Hindlimb muscle (tissue), 1 donor: ENCODE results near the gene GSTM1. TPM values are rescaled to one million over a fixed set of nuclear protein-coding genes. Genes with fewer than 3 reads are reported as not detected.
"Not testable (repeated sequence)": the region's sequence is repeated elsewhere in the genome, so short reads cannot be mapped to it uniquely, and the experiment has no call there.

ENCODE experiments used
- DNase-seq: peaks from one replicate; pipeline ENCODE4 v3.0.0-alpha.2; 2013
- polyA plus RNA-seq: library from polyadenylated mRNA; unstranded; fragments of 120-200 nt; gene quantifications from one replicate; pipeline ENCODE4 v1.2.1, GENCODE V29; 2013; ENCODE audit not compliant: insufficient read length

Gene GSTM1
- polyA plus RNA-seq, 1 donor, result 50.6 TPM

- not testable (repeated sequence) for DNase-seq
Observed at GRCh38 chr1:109660691-109661026, 27.0 kb upstream of the GSTM1 start.

GRCh38 chr1:109661391-109661790 is 26.2 kb upstream of the GSTM1 start:
- no peak for DNase-seq

GRCh38 chr1:109664671-109665070 is 22.9 kb upstream of the GSTM1 start:
- no peak for DNase-seq

GRCh38 chr1:109667452-109668122 is 20.0 kb upstream of the GSTM1 start, which contains the start of gene GSTM2:
TSS of gene GSTM2 (plus strand) at chr1:109668057. CDS start at chr1:109668116, 59 bp downstream.
- DNase-seq, result peak; percentile 94

GRCh38 chr1:109668123-109668775 is 19.4 kb upstream of the GSTM1 start:
- DNase-seq, result no peak

- no peak for DNase-seq
Observed at GRCh38 chr1:109669246-109669948, 18.2 kb upstream of the GSTM1 start.

- not testable (repeated sequence) for DNase-seq
Observed at GRCh38 chr1:109669949-109670302, 17.7 kb upstream of the GSTM1 start.

- no peak for DNase-seq
Observed at GRCh38 chr1:109671067-109671466, 16.6 kb upstream of the GSTM1 start.

- DNase-seq, result not testable (repeated sequence)
Observed at GRCh38 chr1:109673861-109674260, 13.8 kb upstream of the GSTM1 start.

- not testable (repeated sequence) for DNase-seq
Observed at GRCh38 chr1:109676683-109677381, 10.8 kb upstream of the GSTM1 start.

GRCh38 chr1:109677459-109677858 is 10.2 kb upstream of the GSTM1 start:
- no peak for DNase-seq

- DNase-seq, result not testable (repeated sequence)
Observed at GRCh38 chr1:109678637-109679036, 9.0 kb upstream of the GSTM1 start.

- not testable (repeated sequence) for DNase-seq
Observed at GRCh38 chr1:109684777-109685176, 2.8 kb upstream of the GSTM1 start.

- DNase-seq, result not testable (repeated sequence)
Observed at GRCh38 chr1:109685399-109685798, 2.2 kb upstream of the GSTM1 start.

- DNase-seq, result not testable (repeated sequence)
Observed at GRCh38 chr1:109685890-109686289, 1.7 kb upstream of the GSTM1 start.

- DNase-seq, result not testable (repeated sequence)
Observed at GRCh38 chr1:109687109-109687508, 508 bp upstream of the GSTM1 start.

- DNase-seq, result no peak
Observed at GRCh38 chr1:109689844-109690405, 2.3 kb downstream of the GSTM1 start.

- no peak for DNase-seq
Observed at GRCh38 chr1:109691759-109692158, 4.1 kb downstream of the GSTM1 start.

GRCh38 chr1:109694400-109694799 is 6.8 kb downstream of the GSTM1 start:
- not testable (repeated sequence) for DNase-seq

- not testable (repeated sequence) for DNase-seq
Observed at GRCh38 chr1:109695138-109695537, 7.5 kb downstream of the GSTM1 start.

- DNase-seq, result no peak
Observed at GRCh38 chr1:109697066-109697465, 9.4 kb downstream of the GSTM1 start.

GRCh38 chr1:109697861-109698260 is 10.2 kb downstream of the GSTM1 start:
- not testable (repeated sequence) for DNase-seq

GRCh38 chr1:109702940-109703339 is 15.3 kb downstream of the GSTM1 start:
- DNase-seq, result not testable (repeated sequence)
